ENCODE measurements around the gene ALK. TPM values are rescaled to one million over a fixed set of nuclear protein-coding genes. Genes with fewer than 3 reads are reported as not detected.

Gene ALK
- total RNA-seq, 1 donor from 2014 or later, result 9.6 TPM

- H3K4me3 Mint-ChIP-seq (ENCODE audit: unreplicated experiment), result no peak overlapping the region
- no peaks in the 10 kb centered on the region for H3K27me3 Mint-ChIP-seq (ENCODE audit: unreplicated experiment)
- no peak overlapping the region for H3K27ac Mint-ChIP-seq (ENCODE audit: unreplicated experiment)
- peaks cover 3% of the 10 kb centered on the region for H3K36me3 Mint-ChIP-seq (ENCODE audit: unreplicated experiment)
- no peak for DNase-seq
- H3K4me1 Mint-ChIP-seq (ENCODE audit: low read depth, unreplicated experiment), result peaks cover 13% of the 10 kb centered on the region
- H3K9me3 Mint-ChIP-seq (ENCODE audit: unreplicated experiment), result peaks cover 2% of the 10 kb centered on the region
- TF ChIP-seq, protein P1, sequence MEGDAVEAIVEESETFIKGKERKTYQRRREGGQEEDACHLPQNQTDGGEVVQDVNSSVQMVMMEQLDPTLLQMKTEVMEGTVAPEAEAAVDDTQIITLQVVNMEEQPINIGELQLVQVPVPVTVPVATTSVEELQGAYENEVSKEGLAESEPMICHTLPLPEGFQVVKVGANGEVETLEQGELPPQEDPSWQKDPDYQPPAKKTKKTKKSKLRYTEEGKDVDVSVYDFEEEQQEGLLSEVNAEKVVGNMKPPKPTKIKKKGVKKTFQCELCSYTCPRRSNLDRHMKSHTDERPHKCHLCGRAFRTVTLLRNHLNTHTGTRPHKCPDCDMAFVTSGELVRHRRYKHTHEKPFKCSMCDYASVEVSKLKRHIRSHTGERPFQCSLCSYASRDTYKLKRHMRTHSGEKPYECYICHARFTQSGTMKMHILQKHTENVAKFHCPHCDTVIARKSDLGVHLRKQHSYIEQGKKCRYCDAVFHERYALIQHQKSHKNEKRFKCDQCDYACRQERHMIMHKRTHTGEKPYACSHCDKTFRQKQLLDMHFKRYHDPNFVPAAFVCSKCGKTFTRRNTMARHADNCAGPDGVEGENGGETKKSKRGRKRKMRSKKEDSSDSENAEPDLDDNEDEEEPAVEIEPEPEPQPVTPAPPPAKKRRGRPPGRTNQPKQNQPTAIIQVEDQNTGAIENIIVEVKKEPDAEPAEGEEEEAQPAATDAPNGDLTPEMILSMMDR (IDR thresholded peaks at IDR 0.05; ENCODE audit: partially characterized antibody, unreplicated experiment), result no peak
Observed at GRCh38 chr2:29304399-29305060, 616.9 kb downstream of the ALK start.

DNA sequence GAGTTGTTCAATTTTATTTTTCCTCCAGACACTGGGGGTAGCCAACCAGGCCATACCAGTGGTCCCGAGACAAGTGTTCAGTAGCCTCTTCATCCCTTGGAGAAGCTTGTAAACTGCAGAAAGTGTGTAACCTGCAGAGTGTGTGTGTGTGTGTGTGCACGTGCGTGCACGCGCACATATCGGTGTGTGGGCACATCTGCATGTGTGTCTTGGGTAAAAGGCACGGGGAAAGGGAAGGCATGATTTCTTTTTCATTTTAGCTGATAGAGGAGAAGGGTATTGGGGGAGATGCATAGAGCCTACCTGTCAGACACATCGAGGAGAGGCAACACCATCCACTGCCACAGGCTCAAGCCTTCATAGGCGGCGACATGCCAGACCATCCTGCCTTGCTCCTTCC is 624.8 kb downstream of the ALK start:
- peaks cover 3% of the 10 kb centered on the region for H3K4me1 Mint-ChIP-seq (ENCODE audit: low read depth, unreplicated experiment)
- H3K27ac Mint-ChIP-seq (ENCODE audit: unreplicated experiment), result no peak overlapping the region
- H3K27me3 Mint-ChIP-seq (ENCODE audit: unreplicated experiment), result peaks cover 2% of the 10 kb centered on the region
- H3K4me3 Mint-ChIP-seq (ENCODE audit: unreplicated experiment), result no peak overlapping the region
- TF ChIP-seq, protein P1 (IDR thresholded peaks at IDR 0.05; ENCODE audit: partially characterized antibody, unreplicated experiment), result no peak
- H3K9me3 Mint-ChIP-seq (ENCODE audit: unreplicated experiment), result no peaks in the 10 kb centered on the region
- H3K36me3 Mint-ChIP-seq (ENCODE audit: unreplicated experiment), result no peaks in the 10 kb centered on the region
- DNase-seq, result no peak

GRCh38 chr2:29295845-29296244 is 625.5 kb downstream of the ALK start:
- Mint-ChIP-seq H3K36me3 (ENCODE audit: unreplicated experiment) (no peaks in the 10 kb centered on the region), H3K27me3 (ENCODE audit: unreplicated experiment) (peaks cover 2% of the 10 kb centered on the region), H3K27ac (ENCODE audit: unreplicated experiment) (no peak overlapping the region), H3K9me3 (ENCODE audit: unreplicated experiment) (no peaks in the 10 kb centered on the region), H3K4me1 (ENCODE audit: low read depth, unreplicated experiment) (peaks cover 3% of the 10 kb centered on the region), H3K4me3 (ENCODE audit: unreplicated experiment) (no peak overlapping the region)
- peak; percentile 43 for DNase-seq
- TF ChIP-seq, protein P1 (IDR thresholded peaks at IDR 0.05; ENCODE audit: partially characterized antibody, unreplicated experiment), result no peak

DNA sequence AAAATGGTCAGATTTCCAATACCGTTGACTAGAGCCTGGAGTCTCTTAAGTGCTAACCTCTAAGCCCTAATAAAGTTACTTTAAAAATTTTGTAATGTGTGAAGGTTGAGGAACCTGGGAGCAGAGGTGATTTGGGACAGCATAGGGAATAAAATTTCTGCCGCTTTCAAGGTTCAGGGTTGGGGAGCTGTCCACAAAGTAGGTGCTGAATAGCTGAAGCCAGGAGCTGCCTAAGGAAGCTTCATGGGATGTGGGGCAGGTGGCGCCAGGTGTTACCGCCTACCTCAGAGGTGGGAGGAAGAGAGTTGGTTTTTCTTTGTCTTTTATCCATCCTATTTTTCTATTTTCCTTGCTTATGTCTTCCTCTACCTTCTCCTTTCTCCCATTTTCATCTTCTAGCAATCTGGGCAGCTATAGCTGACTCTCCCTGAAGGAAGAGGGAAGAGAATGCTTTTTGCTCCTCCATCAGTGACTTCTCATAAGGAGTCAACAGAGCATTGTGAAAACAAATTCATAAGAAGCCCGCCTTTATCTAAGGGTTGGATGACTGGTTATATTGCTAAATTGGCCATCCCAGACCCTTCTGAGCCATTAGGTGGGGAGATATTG is 627.5 kb downstream of the ALK start:
- peaks cover 2% of the 10 kb centered on the region for H3K27me3 Mint-ChIP-seq (ENCODE audit: unreplicated experiment)
- TF ChIP-seq, protein P1 (IDR thresholded peaks at IDR 0.05; ENCODE audit: partially characterized antibody, unreplicated experiment), result no peak
- H3K36me3 Mint-ChIP-seq (ENCODE audit: unreplicated experiment), result no peaks in the 10 kb centered on the region
- H3K4me3 Mint-ChIP-seq (ENCODE audit: unreplicated experiment), result no peak overlapping the region
- H3K27ac Mint-ChIP-seq (ENCODE audit: unreplicated experiment), result no peak overlapping the region
- peaks cover 10% of the 10 kb centered on the region for H3K4me1 Mint-ChIP-seq (ENCODE audit: low read depth, unreplicated experiment)
- peaks cover 2% of the 10 kb centered on the region for H3K9me3 Mint-ChIP-seq (ENCODE audit: unreplicated experiment)
- DNase-seq, result no peak

Data from glutamatergic neuron (in vitro differentiated cells).